SIG-M5 treated with dmso at 0.1 percent for 504 hours (cell line): Measurements from ENCODE around the gene PRDM16.

Source experiments
- DNase-seq: peaks from one replicate; lab custom pipeline; 2025; ENCODE audit not compliant: unreplicated experiment; lab: John Stamatoyannopoulos, UW

Gene PRDM16

GRCh38 chr1:3465935-3466321 lies 396.9 kb downstream of the PRDM16 start:
- no peak for DNase-seq

GRCh38 chr1:3466366-3467075 lies 397.5 kb downstream of the PRDM16 start:
- DNase-seq, result no peak

GRCh38 chr1:3467096-3468036 lies 398.4 kb downstream of the PRDM16 start:
- DNase-seq, result no peak

GRCh38 chr1:3468236-3469103 lies 399.5 kb downstream of the PRDM16 start:
- no peak for DNase-seq

GRCh38 chr1:3469104-3469848 lies 400.3 kb downstream of the PRDM16 start:
- DNase-seq, result no peak

GRCh38 chr1:3469849-3470649 lies 401.0 kb downstream of the PRDM16 start:
- no peak for DNase-seq

GRCh38 chr1:3470650-3471355 lies 401.8 kb downstream of the PRDM16 start:
- no peak for DNase-seq

- no peak for DNase-seq
Observed at GRCh38 chr1:3471356-3472087, 402.5 kb downstream of the PRDM16 start.

GRCh38 chr1:3472088-3472850 lies 403.3 kb downstream of the PRDM16 start:
- no peak for DNase-seq

GRCh38 chr1:3472906-3473305 lies 403.9 kb downstream of the PRDM16 start:
- DNase-seq, result no peak

- no peak for DNase-seq
Observed at GRCh38 chr1:3473381-3473844, 404.4 kb downstream of the PRDM16 start.

- no peak for DNase-seq
Observed at GRCh38 chr1:3474016-3474415, 405.0 kb downstream of the PRDM16 start.

GRCh38 chr1:3474421-3474820 lies 405.4 kb downstream of the PRDM16 start:
- DNase-seq, result no peak

- DNase-seq, result no peak
Observed at GRCh38 chr1:3475839-3476573, 407.0 kb downstream of the PRDM16 start.

- DNase-seq, result no peak
Observed at GRCh38 chr1:3476666-3477065, 407.7 kb downstream of the PRDM16 start.

- no peak for DNase-seq
Observed at GRCh38 chr1:3477241-3477995, 408.4 kb downstream of the PRDM16 start.
